OCI-LY3 (cell line): ENCODE measurements around the gene TERC.
"Not testable (repeated sequence)": the region's sequence is repeated elsewhere in the genome, so short reads cannot be mapped to it uniquely, and the experiment has no call there.

Experiments used
- H2AFZ ChIP-seq: fragments of 200-600, 300-600 bp; shearing (Covaris generic); 2 replicates; pipeline ENCODE4 v1.6.0; 2014; ENCODE audit warnings: antibody characterized with exemption, low read depth, low read length
- H3K27ac ChIP-seq: fragments of 200-600, 300-600 bp; sonication (generic); 2 replicates; pipeline ENCODE4 v1.5.1; 2014; ENCODE audit warnings: mild to moderate bottlenecking, low read length, moderate library complexity, mixed read lengths
- H3K27me3 ChIP-seq: fragments of 200-600, 300-600 bp; sonication (generic); 2 replicates; pipeline ENCODE4 v1.6.1; 2014; ENCODE audit warnings: low read depth, low read length, mixed read lengths
- H3K36me3 ChIP-seq: fragments of 200-600, 300-600 bp; sonication (generic); replicated peaks from 2 replicates; pipeline ENCODE3; 2014; ENCODE audit warnings: low read depth, low read length, mixed read lengths
- H3K4me1 ChIP-seq: fragments of 300-600, 200-600 bp; sonication (generic); 2 replicates; pipeline ENCODE4 v1.6.1; 2014; ENCODE audit warnings: low read length, mixed read lengths
- H3K4me2 ChIP-seq: fragments of 200-600, 300-600 bp; sonication (generic); 2 replicates; pipeline ENCODE4 v1.6.1; 2014; ENCODE audit warnings: low read length, mixed read lengths
- H3K4me3 ChIP-seq: fragments of 300-600, 200-600 bp; sonication (generic); 2 replicates; pipeline ENCODE4 v1.5.1; 2014; ENCODE audit warnings: antibody characterized with exemption, mild to moderate bottlenecking, low read length, moderate library complexity
- H3K79me2 ChIP-seq: fragments of 300-600, 200-600 bp; shearing (Covaris generic); 2 replicates; pipeline ENCODE4 v1.6.1; 2014; ENCODE audit warnings: mild to moderate bottlenecking, low read length, mixed read lengths
- H3K9ac ChIP-seq: fragments of 300-600, 200-600 bp; shearing (Covaris generic); 2 replicates; pipeline ENCODE4 v1.6.0; 2014; ENCODE audit warnings: mild to moderate bottlenecking, low read length, moderate library complexity
- H3K9me3 ChIP-seq: fragments of 200-600, 300-600 bp; shearing (Covaris generic); 2 replicates; pipeline ENCODE4 v1.6.1; 2014; ENCODE audit warnings: low read length, mixed read lengths; ENCODE audit not compliant: insufficient read depth
- H4K20me1 ChIP-seq: fragments of 200-600, 300-600 bp; sonication (generic); 2 replicates; pipeline ENCODE4 v1.6.1; 2016; ENCODE audit warnings: low read length, mixed read lengths; ENCODE audit not compliant: insufficient read depth
- CTCF ChIP-seq: fragments of 200-600, 300-600 bp; sonication (generic); IDR thresholded peaks from 2 replicates; pipeline ENCODE4 v1.5.1; 2014; ENCODE audit warnings: antibody characterized with exemption, low read length, low read depth
- EZH2phosphoT487 ChIP-seq: fragments of 200-600 bp; shearing (Covaris generic); IDR thresholded peaks from 2 replicates; pipeline ENCODE4 v1.6.1; 2018; ENCODE audit warnings: antibody characterized with exemption, mixed run types, low read depth

Gene TERC

DNA sequence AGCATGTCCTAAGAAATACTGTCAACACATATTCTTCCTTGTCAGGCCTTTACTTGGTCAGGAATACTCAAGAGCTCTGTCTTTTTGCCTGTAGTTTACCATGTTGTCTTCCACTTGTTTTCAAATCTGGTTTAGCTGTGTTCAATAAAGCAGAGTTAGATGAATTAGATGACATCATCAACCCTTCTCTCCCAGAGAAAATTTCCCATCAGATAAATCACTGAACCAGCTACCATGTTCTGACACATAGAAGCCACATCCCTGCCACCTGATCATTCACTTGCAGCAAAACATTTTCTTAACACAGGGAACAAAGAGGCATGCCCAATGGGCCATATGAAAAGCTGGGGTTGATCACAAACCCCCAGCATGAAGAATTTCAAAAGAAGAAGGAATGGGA is 42.1 kb downstream of the TERC start:
- no peak for TF ChIP-seq EZH2phosphoT487
- no peak for TF ChIP-seq CTCF
- H3K27me3 ChIP-seq, result peaks cover 10% of the 10 kb centered on the region; the same call in 1 of the 2 replicates
- H3K9ac ChIP-seq, result no peak overlapping the region
- no peaks in the 10 kb centered on the region for H3K36me3 ChIP-seq
- no peaks in the 10 kb centered on the region for H3K79me2 ChIP-seq
- H3K27ac ChIP-seq, result no peak overlapping the region
- no peak overlapping the region for H3K4me3 ChIP-seq
- H3K4me1 ChIP-seq, result no peaks in the 10 kb centered on the region
- no peak overlapping the region for H3K4me2 ChIP-seq
- no peak overlapping the region for H2AFZ ChIP-seq
- no peaks in the 10 kb centered on the region for H4K20me1 ChIP-seq
- H3K9me3 ChIP-seq, result 0 out of 2 replicates have a peak, but pooled peaks cover 3% of the 10 kb centered on the region

DNA sequence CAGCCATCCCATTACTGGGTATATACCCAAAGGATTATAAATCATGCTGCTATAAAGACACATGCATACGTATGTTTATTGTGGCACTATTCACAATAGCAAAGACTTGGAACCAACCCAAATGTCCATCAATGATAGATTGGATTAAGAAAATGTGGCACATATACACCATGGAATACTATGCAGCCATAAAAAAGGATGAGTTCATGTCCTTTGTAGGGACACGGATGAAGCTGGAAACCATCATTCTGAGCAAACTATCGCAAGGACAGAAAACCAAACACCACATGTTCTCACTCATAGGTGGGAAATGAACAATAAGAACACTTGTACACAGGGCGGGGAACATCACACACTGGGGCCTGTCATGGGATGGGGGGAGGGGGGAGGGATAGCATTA is 46.4 kb downstream of the TERC start:
- H3K9me3 ChIP-seq, H3K4me1 ChIP-seq, H3K36me3 ChIP-seq, H3K9ac ChIP-seq, H2AFZ ChIP-seq, H4K20me1 ChIP-seq, H3K4me2 ChIP-seq, H3K79me2 ChIP-seq, H3K4me3 ChIP-seq, H3K27ac ChIP-seq: not testable (repeated sequence)
- H3K27me3 ChIP-seq, result peaks cover 12% of the 10 kb centered on the region
